NCI-H146 treated with DMSO at 0.1 percent for 48 hours (cell line): ENCODE results near the gene GADD45GIP1.
A peak's percentile ranks its signal among the peaks of the same experiment; 100 is the strongest.

ENCODE experiments used
- DNase-seq: peaks from one replicate; lab custom pipeline; 2025; ENCODE audit not compliant: unreplicated experiment; lab: John Stamatoyannopoulos, UW

GADD45GIP1 gene

DNA sequence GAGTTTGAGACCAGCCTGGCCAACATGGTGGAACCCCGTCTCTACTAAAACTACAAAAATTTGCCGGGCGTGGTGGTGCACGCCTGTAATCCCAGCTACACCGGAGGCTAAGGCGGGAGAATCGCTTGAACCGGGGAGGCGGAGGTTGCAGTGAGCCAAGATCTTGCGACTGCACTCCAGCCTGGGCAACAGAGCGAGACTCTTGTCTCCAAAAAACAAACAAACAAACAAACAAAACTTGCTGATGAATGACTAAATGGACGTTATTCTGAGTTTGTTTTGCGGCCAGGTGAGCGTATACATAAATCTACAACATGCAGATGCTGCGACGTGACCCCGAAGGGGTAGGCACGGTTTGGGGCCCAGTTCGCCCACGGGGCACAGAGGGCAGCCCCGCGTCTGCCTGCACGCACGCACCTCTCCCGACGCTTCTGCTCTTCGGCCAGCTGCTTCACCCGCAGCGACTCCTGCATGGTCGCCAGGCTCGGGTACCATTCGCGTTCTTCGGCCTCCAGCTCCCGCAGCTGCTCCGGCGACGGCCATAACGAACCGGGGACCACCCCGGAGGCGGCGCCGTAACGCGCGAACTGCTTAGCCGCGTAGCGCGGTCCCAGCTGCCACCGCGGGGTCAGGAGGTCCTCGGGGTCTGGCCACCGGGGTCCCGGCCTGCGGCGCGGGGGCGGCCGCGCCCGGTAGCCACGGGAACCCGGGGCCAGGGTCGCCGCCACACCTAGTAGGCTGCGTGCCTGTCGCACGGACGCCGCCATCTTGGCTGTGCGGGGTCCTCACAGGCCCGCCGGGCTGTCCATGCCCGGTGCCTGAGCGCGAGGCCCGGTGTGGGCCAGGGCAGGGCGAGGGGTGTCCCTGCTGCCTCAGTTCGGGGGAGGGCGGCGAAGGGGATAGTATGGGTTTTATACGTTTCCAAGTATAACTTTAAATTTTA, at the start of gene GADD45GIP1:
Gene GADD45GIP1, minus strand, starts transcription at position 778 of the 943 bp plus-strand sequence. Its CDS starts 11 bp downstream, at position 767.
- peak; percentile 80 for DNase-seq

DNA sequence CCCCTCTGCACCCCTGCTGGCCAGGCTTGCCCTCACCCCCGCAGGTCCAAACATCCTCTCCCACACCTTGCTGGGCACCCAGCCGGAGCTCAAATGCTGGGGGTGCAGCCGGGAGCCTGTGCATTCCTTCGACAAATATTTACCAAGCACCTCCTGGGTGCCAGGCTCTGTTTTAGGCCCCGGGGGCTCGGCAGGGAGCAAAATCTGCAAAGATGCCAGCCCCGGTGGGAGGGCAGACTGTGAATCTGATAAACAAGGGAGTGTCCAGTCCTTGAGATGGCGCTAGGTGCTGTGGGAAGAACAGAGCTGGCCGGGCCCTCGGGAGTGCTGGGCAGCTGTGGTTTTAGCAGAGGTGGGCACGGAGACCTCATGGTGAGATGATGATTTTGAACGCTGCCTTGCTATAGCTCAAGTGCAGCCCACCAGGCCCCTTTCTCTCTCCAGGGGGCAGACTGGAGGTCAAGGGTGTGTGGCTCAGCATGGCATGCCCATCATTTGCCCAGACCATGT, 48.9 kb upstream of the GADD45GIP1 start:
- DNase-seq, result no peak

- no peak for DNase-seq
Measured at GRCh38 chr19:13005253-13005652, 48.2 kb upstream of the GADD45GIP1 start.

GRCh38 chr19:13004273-13004672, 47.2 kb upstream of the GADD45GIP1 start:
- no peak for DNase-seq

DNA sequence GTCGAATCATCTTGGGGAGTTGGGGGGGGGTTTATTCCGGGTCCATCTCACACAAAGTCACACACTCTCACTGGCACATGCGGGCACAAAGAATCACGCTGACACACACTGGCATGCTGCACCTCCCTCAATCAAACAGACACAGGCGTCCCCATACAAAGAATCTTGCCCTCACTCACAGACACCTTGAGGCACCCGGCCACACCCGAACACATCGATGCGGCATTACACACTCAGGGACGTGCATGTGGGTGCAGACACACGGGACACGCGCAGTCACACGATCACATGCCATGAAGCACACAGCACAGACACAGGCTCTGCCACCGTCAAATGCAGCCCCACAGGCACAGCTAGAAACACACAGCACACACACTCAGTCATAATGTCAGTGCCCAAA, 46.1 kb upstream of the GADD45GIP1 start:
- DNase-seq, result no peak

DNA sequence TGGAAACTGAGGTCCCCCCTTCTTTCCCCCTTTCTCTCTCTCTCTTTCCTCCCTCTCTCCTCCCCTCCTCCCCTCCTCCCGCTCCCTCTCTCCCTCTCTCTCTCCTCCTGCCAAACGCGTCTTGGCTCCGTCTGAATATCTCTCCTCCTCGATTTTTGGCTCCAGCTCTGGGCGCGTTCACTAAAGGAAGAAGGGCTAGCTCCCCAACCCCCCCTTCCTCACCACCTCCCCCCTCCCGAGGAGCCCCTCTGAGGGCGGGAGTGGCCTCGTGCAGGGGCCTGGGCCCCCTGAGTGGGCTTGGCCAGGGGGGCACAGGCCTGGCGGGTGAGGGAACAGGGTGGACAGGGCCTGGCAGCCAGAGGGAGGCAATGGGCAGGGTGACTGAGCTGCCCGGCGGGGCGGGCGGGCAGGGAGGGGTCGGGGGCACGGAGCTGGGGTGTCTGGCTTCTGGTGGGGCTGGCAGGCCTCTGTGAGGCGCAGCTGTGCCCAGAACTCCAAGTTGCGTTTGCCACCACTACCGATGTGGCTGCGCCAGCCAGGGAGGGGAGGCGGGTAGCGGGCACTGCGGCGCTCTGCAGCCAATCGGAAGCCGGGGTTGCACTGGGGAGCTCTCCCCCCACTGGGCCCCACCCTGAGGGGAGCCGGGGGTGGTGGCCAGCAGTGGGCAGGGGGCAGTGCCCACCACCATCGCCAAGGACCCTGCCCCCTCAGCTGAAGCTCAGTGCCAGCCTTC, 45.3 kb upstream of the GADD45GIP1 start:
- DNase-seq, result no peak

GRCh38 chr19:13001502-13002165, 44.6 kb upstream of the GADD45GIP1 start:
- DNase-seq, result no peak

- no peak for DNase-seq
Measured at GRCh38 chr19:13001166-13001501, 44.1 kb upstream of the GADD45GIP1 start.

GRCh38 chr19:12997967-12998940, 41.2 kb upstream of the GADD45GIP1 start:
- no peak for DNase-seq

DNA sequence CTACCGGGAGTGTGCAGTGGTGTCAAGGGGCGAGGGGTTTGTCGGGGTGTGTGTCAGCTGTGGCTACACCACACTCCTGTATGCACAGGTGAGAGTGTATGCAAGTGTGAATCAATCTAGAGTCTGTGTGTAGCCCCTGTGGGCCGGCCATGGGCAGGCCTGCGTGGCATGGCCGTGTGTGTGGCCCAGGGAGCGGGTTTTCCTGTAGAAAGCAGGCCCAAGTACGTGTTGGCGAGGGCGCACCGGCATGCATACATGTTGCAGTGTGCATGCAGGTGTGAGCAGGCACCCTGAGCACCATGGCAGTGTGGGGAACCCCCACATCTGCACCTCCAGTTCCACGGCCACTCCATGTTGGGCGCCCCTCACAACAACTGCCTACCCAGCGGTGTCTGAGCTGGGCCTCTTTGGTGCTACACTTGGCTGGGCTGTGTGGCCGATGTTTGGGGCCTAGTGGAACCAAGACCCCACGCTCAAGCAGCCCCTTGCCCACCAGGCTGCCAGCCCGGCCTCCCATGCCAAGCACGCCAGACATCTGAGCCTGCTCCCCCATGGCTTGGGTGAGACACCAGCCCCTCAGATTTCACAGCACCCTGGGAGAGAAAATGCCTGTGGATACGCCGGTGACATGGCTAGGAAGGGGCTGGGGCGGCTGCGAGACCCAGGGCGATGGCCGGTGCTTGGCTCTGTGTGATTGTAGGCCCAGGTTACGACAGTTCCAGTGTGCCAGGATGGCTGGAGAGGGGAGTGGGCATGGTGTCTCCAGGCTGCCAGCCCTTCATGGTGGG, 40.4 kb upstream of the GADD45GIP1 start:
- no peak for DNase-seq

- no peak for DNase-seq
Measured at GRCh38 chr19:12996406-12997094, 39.5 kb upstream of the GADD45GIP1 start.

GRCh38 chr19:12995596-12996405, 38.8 kb upstream of the GADD45GIP1 start:
- no peak for DNase-seq

DNA sequence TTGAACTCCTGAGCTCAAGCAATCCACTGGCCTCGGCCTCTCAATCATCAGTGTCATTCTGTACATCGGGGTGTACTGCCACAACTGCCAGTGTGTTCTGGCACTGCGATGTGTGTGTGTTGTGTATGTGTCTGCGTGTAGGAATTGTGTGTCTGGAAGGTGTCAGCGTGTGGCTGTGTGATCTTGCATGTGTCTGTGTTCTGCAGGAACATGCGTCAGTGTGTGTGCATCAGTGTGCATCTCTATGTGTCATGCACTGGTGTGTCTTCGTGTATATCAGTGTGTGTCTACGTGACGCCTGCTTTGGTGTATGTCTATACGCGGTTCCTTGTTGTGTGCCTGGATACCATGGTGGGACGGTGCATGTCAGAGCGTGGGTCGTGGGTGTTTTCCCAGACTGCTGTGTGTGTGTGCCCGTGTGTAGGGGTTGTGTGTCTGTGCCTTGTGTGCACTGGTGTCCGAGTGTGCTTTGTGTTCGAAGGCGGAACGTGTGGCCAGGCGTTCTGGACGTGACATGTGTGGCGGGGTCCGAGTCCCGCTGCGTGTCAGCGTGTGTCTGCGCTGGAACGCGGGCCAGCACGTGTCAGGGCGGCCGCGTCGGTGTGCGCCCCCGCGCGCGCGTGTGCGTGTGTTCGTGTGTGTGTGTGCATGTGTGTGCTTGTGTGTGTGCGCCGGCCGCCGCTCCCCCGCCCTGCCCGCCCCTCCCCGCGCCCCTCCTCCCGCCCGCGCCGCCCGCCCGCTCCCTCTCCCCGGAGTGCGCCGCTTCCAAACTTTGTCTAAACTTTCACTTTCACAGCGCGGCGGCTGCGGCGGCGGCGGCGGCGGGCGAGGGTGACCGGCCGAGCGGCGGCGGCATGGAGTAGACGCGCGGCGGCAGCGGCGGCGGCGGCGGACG, 37.9 kb upstream of the GADD45GIP1 start, which contains the start of gene NFIX:
Gene NFIX, plus strand, starts transcription at position 775 of the 895 bp plus-strand sequence. CDS start 363 bp downstream, outside the sequence.
- no peak for DNase-seq

- no peak for DNase-seq
Measured at GRCh38 chr19:12993562-12993961, 36.5 kb upstream of the GADD45GIP1 start.

DNA sequence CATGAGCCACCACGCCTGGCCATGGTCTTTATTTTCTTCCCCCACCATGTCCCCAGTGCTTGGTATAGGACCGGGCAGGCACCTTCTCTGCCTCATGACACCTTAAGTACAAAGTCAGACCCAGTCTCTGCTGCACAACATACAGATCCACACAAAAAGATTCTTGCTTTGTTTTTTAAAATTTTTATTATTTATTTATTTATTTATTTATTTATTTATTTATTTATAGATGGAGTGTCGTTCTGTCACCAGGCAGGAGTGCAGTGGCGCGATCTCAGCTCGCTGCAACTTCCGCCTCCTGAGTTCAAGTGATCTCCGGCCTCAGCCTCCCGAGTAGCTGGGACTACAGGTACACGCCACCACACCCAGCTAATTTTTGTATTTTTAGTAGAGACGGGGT, 35.7 kb upstream of the GADD45GIP1 start:
- DNase-seq, result no peak

- no peak for DNase-seq
Measured at GRCh38 chr19:12991296-12991695, 34.3 kb upstream of the GADD45GIP1 start.

- no peak for DNase-seq
Measured at GRCh38 chr19:12990853-12991252, 33.8 kb upstream of the GADD45GIP1 start.
